Ovary (tissue), 3 donors: ENCODE measurements around the gene RDH12.

Experiments used
- CTCF ChIP-seq, 3 donors: fragments of 450-650 bp in 2 of 3; fragments of 200-600 bp in 1 of 3; IDR thresholded peaks; one replicate each; pipeline versions ENCODE4 v1.5.1 to v1.8.0; 2016 to 2022; ENCODE audit warnings: antibody characterized with exemption in 3 of 3, mild to moderate bottlenecking in 1 of 3
- EP300 ChIP-seq: sonication (generic); formaldehyde crosslinking; IDR thresholded peaks from one replicate; pipeline ENCODE4 v1.6.1; 2017; ENCODE audit warnings: antibody characterized with exemption
- donor health status: DM: no; HTN: no; CAD: no.

- TF ChIP-seq CTCF (IDR thresholded peaks at IDR 0.05) (no peak), EP300 (no peak)
Measured at GRCh38 chr14:67764496-67764895, 62.8 kb downstream of the RDH12 start.
